ENCODE results near the gene COMMD8. TPM values are rescaled to one million over a fixed set of nuclear protein-coding genes. Genes with fewer than 3 reads are reported as not detected.

The COMMD8 gene
- total RNA-seq, 1 experiment from 2014 or later, result 21.1 TPM

DNA sequence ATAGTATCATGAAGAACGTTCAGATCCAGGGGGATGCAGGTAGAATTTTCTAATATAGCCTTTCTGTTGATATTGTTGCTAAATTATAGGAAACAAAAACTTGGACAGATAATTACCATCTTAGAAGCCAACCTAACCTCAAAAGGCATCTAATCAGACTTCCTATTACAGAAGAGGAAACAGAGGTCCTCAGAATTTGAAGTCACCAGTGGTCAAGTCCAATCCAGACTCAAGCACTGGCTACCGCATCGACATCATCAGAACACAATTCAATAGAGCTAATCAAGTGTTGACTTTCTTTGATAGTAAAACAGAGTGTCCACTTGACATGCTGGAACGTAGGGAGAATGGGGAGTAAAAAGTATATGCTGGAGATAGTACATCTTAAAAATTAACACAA lies 11.3 kb upstream of the COMMD8 start:
- DNase-seq (ENCODE audit: unreplicated experiment), result no peak
- Mint-ChIP-seq H3K4me3 (ENCODE audit: unreplicated experiment) (no peak overlapping the region), H3K4me1 (ENCODE audit: insufficient read depth, unreplicated experiment) (peaks cover 8% of the 10 kb centered on the region), H3K27me3 (ENCODE audit: insufficient read depth, unreplicated experiment) (no peaks in the 10 kb centered on the region), H3K27ac (ENCODE audit: low read depth, unreplicated experiment) (no peak overlapping the region), H3K9me3 (ENCODE audit: unreplicated experiment) (no peaks in the 10 kb centered on the region), H3K36me3 (ENCODE audit: insufficient read depth, unreplicated experiment) (no peaks in the 10 kb centered on the region)
- TF ChIP-seq, protein P1, sequence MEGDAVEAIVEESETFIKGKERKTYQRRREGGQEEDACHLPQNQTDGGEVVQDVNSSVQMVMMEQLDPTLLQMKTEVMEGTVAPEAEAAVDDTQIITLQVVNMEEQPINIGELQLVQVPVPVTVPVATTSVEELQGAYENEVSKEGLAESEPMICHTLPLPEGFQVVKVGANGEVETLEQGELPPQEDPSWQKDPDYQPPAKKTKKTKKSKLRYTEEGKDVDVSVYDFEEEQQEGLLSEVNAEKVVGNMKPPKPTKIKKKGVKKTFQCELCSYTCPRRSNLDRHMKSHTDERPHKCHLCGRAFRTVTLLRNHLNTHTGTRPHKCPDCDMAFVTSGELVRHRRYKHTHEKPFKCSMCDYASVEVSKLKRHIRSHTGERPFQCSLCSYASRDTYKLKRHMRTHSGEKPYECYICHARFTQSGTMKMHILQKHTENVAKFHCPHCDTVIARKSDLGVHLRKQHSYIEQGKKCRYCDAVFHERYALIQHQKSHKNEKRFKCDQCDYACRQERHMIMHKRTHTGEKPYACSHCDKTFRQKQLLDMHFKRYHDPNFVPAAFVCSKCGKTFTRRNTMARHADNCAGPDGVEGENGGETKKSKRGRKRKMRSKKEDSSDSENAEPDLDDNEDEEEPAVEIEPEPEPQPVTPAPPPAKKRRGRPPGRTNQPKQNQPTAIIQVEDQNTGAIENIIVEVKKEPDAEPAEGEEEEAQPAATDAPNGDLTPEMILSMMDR (IDR thresholded peaks at IDR 0.05; ENCODE audit: unreplicated experiment), result no peak
- ChIA-PET CTCF (interaction anchor here (0.6 kb wide), 1 partner anchor 873 kb away, joined by 5 read pairs; no protein-coding TSS in a partner anchor), POLR2A (interaction anchor here (1.6 kb wide), 2 partner anchors 10 to 11 kb away, joined by 4 to 6 read pairs; partner anchors contain the start of genes ATP10D and COMMD8)
- no TSS peak for BruUV-seq (replicated peaks)
- intact Hi-C loops (cut with micrococcal nuclease), result no loop called here

DNA sequence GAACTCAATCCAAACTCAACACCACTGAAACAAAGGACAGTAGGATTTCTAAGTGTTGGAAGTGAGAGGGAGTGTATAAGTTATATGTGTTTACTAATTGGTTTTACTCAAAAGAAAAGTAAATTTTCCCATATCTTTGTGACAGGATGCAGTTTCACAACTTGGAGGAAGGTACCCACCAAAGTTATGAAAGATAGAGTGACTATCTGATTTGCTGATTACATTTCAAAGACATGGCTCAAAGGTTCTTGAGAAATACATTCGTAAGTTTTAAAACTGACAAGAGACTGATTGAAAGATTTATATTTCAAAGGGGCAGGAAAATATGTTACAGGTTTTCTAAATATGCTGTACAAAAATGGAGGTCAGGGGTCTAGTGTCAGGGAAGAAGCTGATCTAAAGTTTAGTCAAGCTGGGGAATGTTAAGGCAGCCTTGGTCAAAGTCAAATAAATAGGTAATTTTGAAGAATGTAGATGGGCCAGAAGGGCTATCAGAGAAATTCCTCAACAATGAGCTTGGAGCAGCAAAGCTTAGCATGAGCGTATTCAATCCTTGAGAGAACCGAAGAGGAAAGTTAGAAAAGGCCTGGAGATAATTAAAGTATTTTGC lies 9.7 kb upstream of the COMMD8 start:
- CTCF ChIA-PET, result interaction anchor here (1.0 to 1.8 kb wide), 3 partner anchors 10 to 92 kb away, joined by 3 to 10 read pairs (median 3); partner anchors contain the start of gene COMMD8
- intact Hi-C loops (cut with micrococcal nuclease), result no loop called here

DNA sequence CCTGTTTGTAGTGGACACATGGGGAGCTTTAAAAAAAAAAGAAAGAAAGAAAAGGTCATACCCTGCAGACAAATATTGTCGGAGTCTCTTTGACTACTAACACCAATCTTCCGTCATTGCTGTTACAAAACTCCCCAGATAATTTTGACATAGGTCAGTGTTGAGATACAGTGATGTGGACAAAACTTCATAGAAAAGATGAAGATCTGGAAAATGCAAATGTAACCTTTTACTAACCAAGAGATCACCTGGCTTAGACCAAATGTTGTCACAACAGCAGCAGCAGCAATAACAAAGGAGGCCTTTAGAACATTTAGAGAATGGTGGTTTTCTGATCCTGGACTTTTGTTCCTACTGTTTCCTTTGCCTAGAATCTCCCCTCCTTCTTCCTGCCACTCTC lies 8.1 kb upstream of the COMMD8 start:
- POLR2A ChIA-PET, result interaction anchor here (1.7 kb wide), 2 partner anchors 9 to 13 kb away, joined by 6 to 8 read pairs; partner anchors contain the start of gene ATP10D

More for the DNA sequence above, 9.7 kb upstream of the COMMD8 start:
- Mint-ChIP-seq H3K27ac (ENCODE audit: low read depth, unreplicated experiment) (no peak overlapping the region), H3K9me3 (ENCODE audit: unreplicated experiment) (no peaks in the 10 kb centered on the region), H3K4me1 (ENCODE audit: insufficient read depth, unreplicated experiment) (no peaks in the 10 kb centered on the region), H3K27me3 (ENCODE audit: insufficient read depth, unreplicated experiment) (no peaks in the 10 kb centered on the region), H3K36me3 (ENCODE audit: insufficient read depth, unreplicated experiment) (no peaks in the 10 kb centered on the region), H3K4me3 (ENCODE audit: unreplicated experiment) (no peak overlapping the region)
- no peak for DNase-seq (ENCODE audit: unreplicated experiment)
- BruUV-seq (replicated peaks), result no TSS peak
- POLR2A ChIA-PET, result interaction anchor here (0.6 to 1.7 kb wide), 4 partner anchors 12 to 54 kb away, joined by 3 to 8 read pairs (median 4); partner anchors contain the start of gene ATP10D
- TF ChIP-seq, protein P1 (IDR thresholded peaks at IDR 0.05; ENCODE audit: unreplicated experiment), result no peak

DNA sequence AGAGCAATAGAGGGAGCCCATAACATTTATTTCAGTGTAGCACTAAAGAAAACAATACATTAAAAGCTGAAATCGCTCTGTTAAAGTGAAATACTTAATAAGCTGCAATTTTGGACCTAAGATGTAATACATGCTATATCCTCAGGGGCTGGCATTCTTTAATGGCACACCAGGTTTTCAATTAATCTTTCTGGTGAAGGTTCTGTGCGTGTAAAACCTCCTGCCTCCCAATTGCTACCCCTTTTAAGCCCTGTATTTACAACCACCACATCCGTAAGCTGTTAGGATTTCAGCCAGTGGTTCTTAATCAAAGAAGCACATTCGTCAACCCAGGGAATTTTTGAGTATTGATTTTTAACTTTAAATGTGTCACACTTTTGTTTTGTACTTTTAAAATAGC lies 7.6 kb upstream of the COMMD8 start:
- intact Hi-C loops (cut with micrococcal nuclease), result no loop called here
- no peaks in the 10 kb centered on the region for H3K9me3 Mint-ChIP-seq (ENCODE audit: unreplicated experiment)
- no peaks in the 10 kb centered on the region for H3K36me3 Mint-ChIP-seq (ENCODE audit: insufficient read depth, unreplicated experiment)
- TF ChIP-seq, protein P1 (IDR thresholded peaks at IDR 0.05; ENCODE audit: unreplicated experiment), result no peak
- no TSS peak for BruUV-seq (replicated peaks)
- H3K4me3 Mint-ChIP-seq (ENCODE audit: unreplicated experiment), result no peak overlapping the region
- no peak for DNase-seq (ENCODE audit: unreplicated experiment)
- no peaks in the 10 kb centered on the region for H3K27me3 Mint-ChIP-seq (ENCODE audit: insufficient read depth, unreplicated experiment)
- no peaks in the 10 kb centered on the region for H3K4me1 Mint-ChIP-seq (ENCODE audit: insufficient read depth, unreplicated experiment)
- no peak overlapping the region for H3K27ac Mint-ChIP-seq (ENCODE audit: low read depth, unreplicated experiment)
- CTCF ChIA-PET, result interaction anchor here (0.6 to 1.5 kb wide), 3 partner anchors 9 to 686 kb away, joined by 3 to 6 read pairs (median 4); no protein-coding TSS in a partner anchor
- POLR2A ChIA-PET, result interaction anchor here (1.7 kb wide), 1 partner anchor 9 kb away, joined by 6 read pairs; no protein-coding TSS in a partner anchor

More for the DNA sequence above, 8.1 kb upstream of the COMMD8 start:
- Mint-ChIP-seq H3K27ac (ENCODE audit: low read depth, unreplicated experiment) (no peak overlapping the region), H3K9me3 (ENCODE audit: unreplicated experiment) (no peaks in the 10 kb centered on the region), H3K36me3 (ENCODE audit: insufficient read depth, unreplicated experiment) (no peaks in the 10 kb centered on the region), H3K4me3 (ENCODE audit: unreplicated experiment) (no peak overlapping the region), H3K4me1 (ENCODE audit: insufficient read depth, unreplicated experiment) (no peaks in the 10 kb centered on the region), H3K27me3 (ENCODE audit: insufficient read depth, unreplicated experiment) (no peaks in the 10 kb centered on the region)
- intact Hi-C loops (cut with micrococcal nuclease), result no loop called here
- CTCF ChIA-PET, result interaction anchor here (0.6 to 1.5 kb wide), 3 partner anchors 9 to 687 kb away, joined by 3 to 6 read pairs (median 4); no protein-coding TSS in a partner anchor
- TF ChIP-seq, protein P1 (IDR thresholded peaks at IDR 0.05; ENCODE audit: unreplicated experiment), result no peak
- no TSS peak for BruUV-seq (replicated peaks)
- no peak for DNase-seq (ENCODE audit: unreplicated experiment)

Data from MCF 10A (cell line).